Bone marrow (tissue), 2 donors: ENCODE results near the gene LNPEP.

Experiments used
- DNase-seq, 2 donors: peaks; one replicate each; lab custom pipeline; 2025; lab: John Stamatoyannopoulos, UW

Gene LNPEP

DNA sequence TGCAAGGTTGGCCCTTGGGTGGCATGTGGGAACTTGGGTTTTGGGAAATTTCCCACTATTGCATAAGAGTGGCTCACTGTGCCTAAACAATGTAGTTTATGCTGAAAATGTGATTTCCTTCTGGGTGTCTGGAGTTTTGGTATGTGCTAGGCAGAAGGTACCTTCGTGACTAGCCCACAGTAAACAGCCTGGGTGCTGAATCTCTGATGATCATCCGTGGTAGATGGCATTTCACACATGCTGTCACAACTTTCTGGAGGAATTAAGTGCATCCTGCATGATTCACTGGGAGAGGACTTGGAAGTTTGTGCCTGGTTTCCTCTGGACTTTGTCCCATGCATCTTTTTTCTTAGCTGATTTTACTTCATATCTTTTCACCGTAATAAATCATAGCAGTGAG lies 64.5 kb downstream of the LNPEP start:
- no peak for DNase-seq

DNA sequence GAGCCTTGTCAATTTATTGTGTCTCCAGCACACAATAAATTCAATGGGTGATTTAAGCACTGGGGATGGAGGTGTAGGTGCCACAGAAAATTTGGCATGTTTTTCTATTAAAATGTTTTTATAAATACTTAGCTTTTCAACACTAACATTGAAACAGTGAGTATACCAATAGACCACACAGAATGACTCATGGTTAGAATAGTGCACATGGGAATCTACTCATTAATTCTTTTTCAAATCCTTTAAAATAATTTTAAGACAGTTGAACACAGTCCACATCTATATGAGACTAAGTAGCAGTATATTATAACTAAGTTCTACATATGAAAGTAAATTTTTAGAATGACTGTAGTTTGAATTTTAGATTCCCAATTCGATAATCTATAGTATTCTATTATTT lies 67.1 kb downstream of the LNPEP start:
- no peak for DNase-seq

DNA sequence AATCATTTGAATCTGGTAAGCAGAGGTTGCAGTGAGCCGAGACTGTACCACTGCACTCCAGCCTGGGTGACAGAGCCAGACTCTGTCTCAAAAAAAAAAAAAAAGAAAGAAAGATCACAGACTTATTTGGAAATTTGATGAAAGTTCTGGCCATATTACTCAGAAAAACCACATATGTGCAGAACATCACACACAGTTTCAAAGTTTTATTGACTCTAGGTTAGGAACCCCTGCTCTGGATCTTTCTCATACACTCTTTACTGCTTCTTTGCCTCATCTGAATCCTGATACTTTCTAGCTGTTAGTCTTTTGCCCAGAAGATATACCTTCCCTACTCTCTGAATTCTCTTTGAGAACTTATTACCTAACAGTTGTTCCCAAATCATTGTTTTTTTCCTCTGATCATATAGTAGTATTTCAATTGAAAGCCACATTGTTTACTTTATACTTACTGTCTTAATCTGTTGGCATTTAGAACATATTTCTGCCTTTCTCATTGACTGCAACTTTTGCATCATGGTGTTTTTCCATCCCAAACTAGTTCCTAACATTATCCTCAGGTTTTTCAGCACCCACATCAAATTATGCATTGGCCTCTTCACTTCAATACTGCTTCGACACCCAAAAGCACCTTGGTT lies 68.7 kb downstream of the LNPEP start:
- no peak for DNase-seq

DNA sequence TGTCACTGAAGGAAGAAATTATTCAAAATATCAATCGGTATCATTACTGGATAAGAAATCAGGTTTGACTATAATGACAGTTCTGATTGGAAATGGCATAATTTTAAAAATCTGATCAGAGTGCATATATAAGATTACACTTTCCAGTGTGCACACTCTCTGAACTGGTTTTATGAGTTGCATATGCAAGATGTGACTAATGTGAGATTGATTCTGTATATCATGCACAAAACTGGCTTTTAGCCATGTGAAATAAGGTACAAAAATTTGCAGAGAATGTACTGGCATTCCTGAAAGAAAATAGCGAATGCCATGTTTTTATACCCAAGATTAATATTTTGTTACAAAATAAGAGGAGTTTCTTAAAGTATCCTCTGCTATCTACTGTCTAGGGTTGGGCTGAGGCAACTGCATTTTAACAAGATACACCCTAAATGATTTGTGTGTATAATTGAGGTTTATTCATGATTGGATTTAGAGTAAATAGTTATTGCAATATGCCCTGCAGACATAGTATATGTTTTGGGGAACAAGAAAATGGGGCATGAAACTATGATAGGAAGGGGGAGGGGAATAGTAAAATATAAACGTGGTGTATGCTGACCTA lies 70.7 kb downstream of the LNPEP start:
- DNase-seq, result no peak

DNA sequence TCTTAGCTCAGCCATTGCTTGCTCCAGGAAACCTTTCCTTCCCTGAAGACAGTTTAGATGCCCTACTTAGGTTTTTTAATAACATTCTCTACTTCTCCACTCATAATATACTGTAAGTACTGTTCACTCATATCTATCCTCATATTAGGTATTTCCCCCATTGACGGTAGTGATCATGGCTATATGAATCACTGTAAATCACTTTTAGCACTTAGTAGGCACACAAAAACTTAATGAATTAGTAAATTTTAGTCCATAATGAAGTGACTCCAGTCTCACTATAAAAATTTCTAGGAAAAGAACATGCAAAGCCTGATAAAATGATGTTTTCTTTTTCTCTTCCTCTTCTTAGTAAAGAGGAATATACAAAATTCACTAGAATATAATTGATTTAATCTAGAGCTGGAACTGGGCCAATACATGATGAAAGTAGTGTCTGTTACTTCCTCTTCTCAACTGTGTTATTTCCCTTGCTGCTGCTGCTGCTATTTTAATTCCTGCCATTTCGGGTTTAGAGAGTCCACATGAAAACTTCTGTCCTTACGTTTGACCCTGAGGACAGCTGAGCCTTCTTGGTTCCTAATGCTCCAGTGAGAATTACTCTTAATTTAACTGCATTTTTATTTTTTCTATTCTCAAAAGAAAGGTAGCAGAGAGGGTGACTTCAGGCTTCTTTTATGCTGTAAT lies 73.5 kb downstream of the LNPEP start:
- peak in 1 of 2 donors; percentile 92 for DNase-seq

DNA sequence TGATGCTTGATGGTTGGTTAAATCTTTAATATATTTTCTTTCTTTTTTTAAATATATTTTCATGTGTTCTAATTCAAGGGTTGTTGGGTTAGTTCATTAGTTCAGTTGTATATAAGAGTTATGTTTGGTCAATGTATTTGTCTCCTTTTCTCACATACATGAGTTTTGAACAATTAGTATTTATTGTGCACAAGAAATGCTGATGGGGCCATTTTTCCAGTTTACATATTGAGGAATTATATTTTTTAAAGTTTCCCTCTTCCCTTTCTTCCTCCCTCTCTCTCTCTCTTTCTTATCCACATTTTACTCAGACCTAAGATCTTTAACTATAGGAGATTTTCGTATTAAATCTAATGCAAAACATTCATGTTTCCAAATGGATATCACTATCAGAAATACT lies 74.0 kb downstream of the LNPEP start:
- DNase-seq, result no peak

DNA sequence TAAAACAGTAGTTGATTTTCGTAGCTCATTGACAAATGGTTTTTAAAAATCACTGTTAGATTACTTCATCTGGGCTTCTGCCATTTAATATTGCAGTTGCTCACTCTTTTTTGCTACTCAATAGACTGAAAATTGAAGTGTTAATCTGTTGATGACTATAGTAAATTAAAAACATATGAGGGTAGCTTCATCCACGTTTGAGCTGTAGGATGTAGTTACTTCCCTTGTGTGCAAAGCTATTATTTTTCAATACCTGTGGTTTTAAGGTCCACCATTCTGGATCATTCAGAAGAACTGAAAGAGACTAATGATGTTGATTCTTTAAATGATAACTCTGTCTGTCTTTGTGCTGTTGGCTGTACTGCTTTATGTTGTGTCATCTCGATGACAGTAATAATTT lies 74.7 kb downstream of the LNPEP start:
- DNase-seq, result no peak

DNA sequence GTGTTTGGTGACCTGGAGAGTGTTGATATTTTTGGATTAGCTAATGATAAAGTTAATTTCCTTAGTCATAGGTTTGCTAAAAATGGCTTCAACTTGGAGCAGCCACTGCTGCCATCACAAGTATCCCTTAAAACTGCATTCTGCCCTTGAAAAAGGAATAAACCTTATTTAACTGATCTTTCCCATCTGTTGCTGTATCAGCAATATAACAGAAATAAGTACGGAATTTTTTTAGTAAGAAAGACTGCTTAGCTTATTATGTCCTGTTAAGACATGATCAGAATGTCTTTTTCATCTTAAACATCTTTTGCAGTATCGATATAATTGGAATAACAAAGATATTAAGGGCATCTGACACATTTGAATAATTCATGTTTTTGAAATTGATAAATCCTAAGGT lies 75.7 kb downstream of the LNPEP start:
- no peak for DNase-seq

DNA sequence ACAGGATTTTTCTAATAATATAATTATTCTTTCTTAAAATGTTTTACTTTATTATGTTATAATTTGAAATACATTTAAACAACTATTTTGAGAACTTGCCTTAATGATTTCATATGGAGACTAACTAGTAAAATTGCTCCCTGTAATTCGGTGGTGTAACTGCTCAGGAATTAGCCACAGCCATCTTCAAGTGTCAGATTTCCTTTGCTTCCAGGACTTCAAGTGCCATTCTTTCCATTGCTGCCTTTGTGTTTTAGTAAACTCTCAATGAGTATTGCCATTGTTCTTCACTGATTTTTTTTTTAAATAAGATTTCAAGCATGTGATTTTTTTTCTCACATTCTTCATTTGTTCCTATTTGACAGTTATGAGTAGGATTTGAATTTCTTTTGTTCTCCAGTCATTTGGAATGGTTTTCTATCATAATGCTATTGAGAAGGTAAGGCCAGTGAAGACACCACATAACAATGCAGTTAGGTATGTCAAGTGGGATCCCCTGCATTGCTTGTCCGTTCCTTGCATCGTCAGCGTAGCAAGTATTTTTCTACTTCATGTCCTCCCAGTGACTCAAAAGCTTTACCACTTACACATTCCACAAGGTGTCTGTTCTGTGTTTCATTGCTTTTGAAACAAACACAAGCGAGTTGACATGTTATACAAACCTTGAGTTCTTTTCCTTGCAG lies 83.7 kb downstream of the LNPEP start:
- no peak for DNase-seq

DNA sequence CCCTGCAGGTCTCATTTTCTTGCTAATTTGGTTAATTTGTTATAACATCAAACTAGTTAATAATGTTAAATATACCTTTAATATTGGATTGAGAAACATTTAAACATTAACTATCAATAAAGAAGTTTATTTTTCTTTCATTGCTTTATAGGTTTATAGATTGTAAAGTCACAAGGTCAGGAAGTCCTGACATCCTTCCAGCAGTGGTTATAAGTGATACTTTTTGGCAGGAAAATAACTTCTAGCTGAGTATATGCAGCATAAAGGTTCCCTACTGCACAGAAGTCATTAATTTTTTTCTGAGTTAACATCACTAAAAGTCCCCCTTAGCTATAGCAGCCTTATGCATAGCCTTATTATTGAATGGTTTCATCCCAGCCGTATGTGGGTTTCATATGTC lies 85.5 kb downstream of the LNPEP start:
- no peak for DNase-seq

DNA sequence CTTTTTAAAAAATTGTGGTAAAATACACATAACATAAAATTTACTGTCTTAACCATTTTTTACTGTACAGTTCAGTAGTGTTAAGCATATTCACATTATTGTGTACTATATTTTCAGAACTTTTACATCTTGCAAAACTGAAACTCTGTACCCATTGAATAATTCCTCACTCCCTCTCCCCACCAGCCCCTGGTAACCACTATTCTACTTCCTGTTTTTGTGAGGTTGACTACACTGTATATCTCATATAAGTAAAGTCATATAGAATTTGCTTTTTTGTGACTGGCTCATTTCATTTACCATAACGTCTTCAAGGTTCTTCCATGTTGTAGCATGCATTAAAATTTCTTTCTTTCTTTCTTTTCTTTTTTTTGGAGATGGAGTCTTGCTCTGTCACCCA lies 87.0 kb downstream of the LNPEP start:
- peak in 1 of 2 donors; percentile 36 for DNase-seq

DNA sequence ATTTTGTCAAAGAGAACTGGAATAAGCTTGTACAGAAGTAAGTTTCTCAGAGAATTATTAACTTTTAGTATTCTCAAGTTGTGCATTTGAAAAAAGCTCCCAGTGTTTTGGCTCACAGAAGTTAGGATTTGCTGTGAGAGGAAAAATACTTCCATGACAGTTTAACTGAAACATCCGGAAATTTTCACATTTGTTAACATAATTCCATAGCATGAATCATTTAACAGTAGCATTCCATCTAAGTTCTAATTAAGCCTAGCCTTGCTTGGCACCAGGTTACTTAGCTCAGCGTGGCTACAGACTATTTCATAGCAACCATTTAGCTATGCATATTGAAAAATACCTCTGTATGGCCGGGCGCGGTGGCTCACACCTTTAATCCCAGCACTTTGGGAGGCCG lies 90.8 kb downstream of the LNPEP start:
- DNase-seq, result no peak

DNA sequence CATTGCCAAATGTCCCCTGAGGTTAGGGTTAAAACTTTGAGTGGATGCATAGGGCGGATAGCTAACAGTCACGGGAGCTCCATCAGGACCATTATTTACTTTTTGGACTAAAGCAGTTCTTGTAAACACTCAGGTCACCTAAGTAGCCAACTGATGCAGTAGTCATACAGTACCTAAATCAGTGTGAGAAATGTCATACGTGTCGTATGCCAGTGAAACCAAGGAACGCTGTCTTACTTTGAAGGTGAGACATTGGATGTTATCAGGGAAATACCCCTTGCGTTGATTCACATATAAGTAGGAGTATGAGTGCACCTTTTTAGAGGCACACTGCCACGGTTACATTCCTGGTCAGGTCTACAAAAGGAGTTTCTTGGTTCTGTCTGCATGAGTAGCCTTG lies 101.9 kb downstream of the LNPEP start:
- DNase-seq, result no peak

DNA sequence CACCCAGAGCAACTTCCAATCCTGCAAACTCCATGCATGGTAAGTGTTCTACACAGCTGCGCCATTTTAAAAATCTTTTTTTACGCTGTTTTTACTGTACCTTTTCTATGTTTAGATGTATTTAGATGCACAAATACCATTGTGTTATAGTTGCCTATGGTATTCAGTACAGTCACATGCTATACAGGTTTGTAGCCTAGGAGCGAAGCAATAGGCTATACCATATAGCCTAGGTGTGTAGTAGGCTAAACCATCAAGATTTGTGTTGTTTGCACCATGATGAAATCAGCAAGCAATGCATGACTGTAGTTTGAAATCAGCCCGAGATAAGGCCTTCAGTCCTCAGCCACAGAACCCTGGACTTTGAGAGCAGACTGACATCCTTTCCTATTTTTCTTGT lies 105.4 kb downstream of the LNPEP start:
- DNase-seq, result no peak

DNA sequence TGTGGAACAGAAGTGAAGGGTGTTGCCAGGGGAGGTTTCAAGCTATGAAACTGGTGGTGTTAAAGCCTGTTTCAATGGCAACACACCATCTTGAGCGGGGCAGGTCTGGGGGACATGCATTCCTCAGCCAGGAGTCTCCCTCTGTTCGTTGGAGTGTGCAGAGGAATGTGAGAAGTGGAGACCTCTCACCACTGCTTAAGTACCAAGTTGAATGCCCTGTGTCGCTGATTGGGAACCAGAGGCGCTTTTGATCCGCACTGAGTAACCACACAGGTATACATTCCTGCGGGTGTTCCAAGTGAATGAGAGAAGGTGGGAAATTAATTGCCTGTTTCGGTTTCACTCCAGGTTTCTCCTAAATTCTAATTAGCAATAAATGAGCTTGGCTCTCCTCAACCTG lies 107.1 kb downstream of the LNPEP start:
- no peak for DNase-seq

DNA sequence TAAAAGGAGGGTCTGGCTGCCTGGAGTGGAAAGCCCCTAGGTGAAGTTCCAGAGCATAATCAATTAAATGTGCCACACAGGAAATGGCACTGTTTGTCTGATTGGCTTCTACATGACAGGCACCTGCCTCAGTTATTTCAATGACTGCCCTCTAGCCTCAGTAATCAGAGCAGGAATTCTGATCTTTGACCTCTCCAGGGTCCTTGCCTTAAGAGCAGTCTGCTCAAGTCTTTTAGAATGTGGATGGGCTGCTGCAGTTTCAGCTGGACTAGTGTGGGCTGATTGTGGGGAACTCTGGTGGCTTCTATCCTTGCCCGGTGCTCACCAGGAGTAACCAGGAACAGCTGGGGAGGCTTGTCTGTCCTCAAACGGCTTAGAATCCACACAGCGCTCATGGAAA lies 107.6 kb downstream of the LNPEP start:
- no peak for DNase-seq

DNA sequence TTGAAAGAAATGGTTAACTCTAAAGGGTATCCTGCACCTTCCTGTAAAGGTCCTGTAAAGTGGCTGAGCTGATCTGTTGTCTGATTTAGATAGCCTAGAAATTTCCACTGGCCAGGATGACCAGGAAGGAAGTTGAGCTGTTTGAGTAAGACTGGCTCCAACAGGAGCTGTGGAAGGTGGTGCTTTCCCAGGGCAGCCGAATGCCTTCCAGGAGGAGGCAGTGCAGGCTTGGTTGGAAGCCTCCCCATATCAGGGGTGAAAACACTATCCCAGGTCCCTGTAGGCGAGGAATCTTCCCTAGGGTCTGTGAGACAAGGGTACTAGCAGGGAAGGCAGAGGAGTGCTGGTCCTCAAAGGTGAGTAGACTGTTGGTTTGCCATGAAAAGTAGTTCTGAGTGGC lies 108.2 kb downstream of the LNPEP start:
- DNase-seq, result no peak

DNA sequence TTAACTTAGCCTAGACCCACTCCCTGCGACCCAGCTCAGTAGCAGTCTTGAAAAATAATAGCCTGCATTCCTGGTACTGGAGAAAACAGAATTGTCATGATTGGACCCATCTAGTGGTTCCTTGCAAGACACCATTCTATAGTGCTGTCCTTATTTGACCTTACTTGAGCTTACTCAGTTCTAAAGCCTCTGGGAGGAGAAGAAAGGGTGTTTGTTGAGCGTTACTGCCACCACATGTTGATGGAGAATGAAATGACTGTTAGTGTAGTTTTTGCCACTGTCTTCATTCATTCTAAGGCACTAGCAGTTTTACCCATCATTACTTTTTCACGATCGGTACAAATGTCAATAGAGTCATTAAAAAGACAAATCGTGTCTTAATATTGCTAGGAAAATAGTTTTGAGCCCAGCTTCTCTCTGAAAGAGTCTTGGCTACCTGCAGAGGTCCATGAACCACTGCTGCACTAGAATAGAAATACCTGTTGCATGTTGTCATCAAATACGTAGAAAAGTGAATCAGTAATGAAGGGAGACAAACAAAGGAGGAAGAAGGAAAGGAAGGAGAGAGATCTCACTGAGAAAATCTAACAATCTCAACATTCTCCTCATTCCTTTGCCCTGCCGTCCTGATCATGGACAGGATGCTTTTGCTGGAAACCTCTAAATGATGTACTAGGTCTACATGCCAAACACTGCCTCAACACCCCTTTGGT lies 110.5 kb downstream of the LNPEP start:
- DNase-seq, result no peak

DNA sequence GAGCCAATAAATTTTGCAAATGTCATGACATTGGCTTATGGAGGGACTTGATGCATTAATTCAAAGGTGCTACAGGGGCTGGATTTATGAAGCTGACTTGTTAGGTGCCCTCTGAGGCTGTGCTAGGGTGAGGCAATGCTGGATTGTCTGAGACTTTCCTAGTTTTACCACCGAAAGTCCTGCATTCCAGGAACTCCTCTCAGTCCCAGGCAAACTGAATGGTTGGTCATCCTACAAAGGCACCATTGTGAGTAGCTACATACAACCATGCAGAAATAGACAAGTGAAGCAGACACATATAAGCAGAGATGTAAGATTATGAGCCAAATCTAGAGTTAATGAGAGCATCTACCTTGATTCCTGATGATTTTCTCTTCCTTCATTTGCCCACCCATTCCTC lies 111.2 kb downstream of the LNPEP start:
- DNase-seq, result no peak

DNA sequence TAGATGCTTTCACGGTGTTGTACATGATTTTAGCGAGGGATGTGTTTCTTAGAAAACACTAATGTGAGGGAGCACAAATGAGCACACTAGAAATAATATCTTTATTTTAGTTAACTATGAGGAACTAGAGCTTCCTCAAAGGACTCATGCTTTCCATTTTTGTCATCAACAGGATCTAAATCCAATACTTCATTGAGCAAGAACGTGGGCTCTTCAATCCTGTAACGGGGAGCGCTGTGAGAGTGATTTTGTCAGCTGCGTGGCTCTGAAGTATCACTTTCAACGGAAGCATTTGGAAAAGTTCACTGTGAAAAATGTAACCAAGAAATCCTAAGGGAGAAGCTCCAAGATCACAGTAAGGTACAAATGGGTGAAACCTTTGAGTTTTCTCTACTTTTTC lies 113.3 kb downstream of the LNPEP start:
- no peak for DNase-seq

DNA sequence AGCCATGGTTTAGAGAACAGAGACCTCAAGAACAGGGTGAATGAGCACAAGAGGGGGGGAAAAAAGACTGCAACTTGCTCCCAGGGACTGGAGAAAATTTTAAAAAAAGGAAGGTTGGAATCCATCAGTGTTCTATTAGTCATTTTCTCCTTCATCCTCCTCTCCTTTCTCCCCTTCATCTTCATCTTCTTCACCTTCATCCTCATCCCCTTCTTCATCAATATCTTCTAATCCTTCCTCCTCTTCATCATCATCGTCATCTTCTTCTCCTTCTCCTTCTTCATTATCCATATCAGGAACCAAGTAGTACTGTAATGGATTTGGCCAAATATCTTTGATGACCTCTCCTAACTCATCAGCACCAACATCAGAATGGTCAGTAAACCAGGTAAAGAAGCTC lies 120.4 kb downstream of the LNPEP start:
- DNase-seq, result no peak

DNA sequence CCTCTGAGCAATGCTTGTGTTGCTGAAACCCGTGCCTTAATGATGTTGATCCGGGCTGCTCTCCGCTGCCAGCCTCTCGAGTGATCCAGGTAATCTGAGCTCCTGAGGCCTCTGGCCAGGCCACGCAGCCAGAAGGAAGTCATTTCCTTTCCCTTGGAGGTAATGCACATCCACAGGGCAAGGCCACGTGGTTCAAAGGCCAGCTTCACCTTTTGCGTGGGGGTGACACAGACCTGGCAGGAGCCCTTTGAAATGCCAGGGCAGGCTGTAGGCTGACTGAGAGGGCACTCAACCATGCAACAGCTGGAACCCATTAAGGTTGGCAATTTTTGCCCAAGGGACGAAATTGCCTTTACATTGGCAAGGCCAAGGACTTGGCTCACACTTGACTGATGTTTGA lies 126.2 kb downstream of the LNPEP start:
- no peak for DNase-seq

DNA sequence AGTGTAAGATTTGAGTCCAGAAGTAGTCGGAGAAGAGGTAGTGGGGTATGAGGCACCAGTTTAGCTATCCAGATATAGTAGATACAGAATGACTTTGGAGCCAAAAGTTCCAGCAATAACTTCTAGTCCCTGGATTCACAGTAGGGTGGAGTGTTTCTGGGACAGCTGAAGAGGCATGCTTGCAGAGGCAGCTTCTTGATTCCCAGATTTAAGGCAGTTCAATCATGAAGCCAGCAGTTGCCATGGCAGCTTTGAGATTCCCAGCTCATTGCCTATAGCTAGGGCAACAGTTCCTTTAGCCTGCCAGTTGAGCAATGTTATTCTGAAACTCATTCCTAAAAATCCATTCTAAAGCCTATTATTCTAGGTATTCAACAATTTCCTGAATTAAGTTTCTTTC lies 127.4 kb downstream of the LNPEP start:
- DNase-seq, result no peak
